H9 (cell line): ENCODE results near the gene WARS2. TPM values are rescaled to one million over a fixed set of nuclear protein-coding genes. Genes with fewer than 3 reads are reported as not detected.

Source experiments
- DNase-seq: peaks from one replicate; pipeline ENCODE4 v3.0.0-alpha.2; 2017
- H2AFZ ChIP-seq: one replicate; pipeline ENCODE4 v1.6.1; 2013; ENCODE audit warnings: mild to moderate bottlenecking, low read length, control low read depth, moderate library complexity
- H2AK5ac ChIP-seq: 2 replicates; pipeline ENCODE4 v1.6.1; 2013; ENCODE audit warnings: low read length, control low read depth, mixed read lengths; ENCODE audit not compliant: insufficient read length
- H2BK120ac ChIP-seq: one replicate; pipeline ENCODE4 v1.6.1; 2013; ENCODE audit warnings: low read depth, mild to moderate bottlenecking, low read length, control low read depth, inconsistent platforms; ENCODE audit not compliant: poor library complexity, severe bottlenecking
- H2BK12ac ChIP-seq: 2 replicates; pipeline ENCODE4 v1.6.1; 2013; ENCODE audit warnings: low read length, control low read depth, mixed read lengths, low read depth; ENCODE audit not compliant: insufficient read length
- H2BK15ac ChIP-seq: 2 replicates; pipeline ENCODE4 v1.6.1; 2013; ENCODE audit warnings: low read depth, low read length, control low read depth
- H2BK20ac ChIP-seq: one replicate; pipeline ENCODE4 v1.6.1; 2013; ENCODE audit warnings: low read depth, mild to moderate bottlenecking, low read length, control low read depth, inconsistent platforms; ENCODE audit not compliant: poor library complexity, severe bottlenecking
- H2BK5ac ChIP-seq: 2 replicates; pipeline ENCODE4 v1.6.1; 2013; ENCODE audit warnings: low read length, control low read depth, mixed read lengths; ENCODE audit not compliant: insufficient read length
- H3K14ac ChIP-seq: 2 replicates; pipeline ENCODE4 v1.6.1; 2013; ENCODE audit warnings: low read length, control low read depth; ENCODE audit not compliant: insufficient read depth
- H3K18ac ChIP-seq: 2 replicates; pipeline ENCODE4 v1.6.1; 2013; ENCODE audit warnings: low read depth, mild to moderate bottlenecking, mixed read lengths, low read length, control low read depth; ENCODE audit not compliant: insufficient read length
- H3K23ac ChIP-seq: 2 replicates; pipeline ENCODE4 v1.6.1; 2013; ENCODE audit warnings: low read length, control low read depth, mixed read lengths, low read depth; ENCODE audit not compliant: insufficient read length
- H3K23me2 ChIP-seq: 2 replicates; pipeline ENCODE4 v1.6.1; 2013; ENCODE audit warnings: low read depth, mild to moderate bottlenecking, mixed read lengths, low read length, control low read depth; ENCODE audit not compliant: insufficient read length, poor library complexity, severe bottlenecking
- H3K27ac ChIP-seq: 2 replicates; pipeline ENCODE4 v1.5.1; 2013; ENCODE audit warnings: low read length, control low read depth, mixed read lengths, low read depth; ENCODE audit not compliant: insufficient read length
- H3K27me3 ChIP-seq: 2 replicates; pipeline ENCODE4 v1.6.1; 2013; ENCODE audit warnings: low read length, control low read depth, inconsistent platforms; ENCODE audit not compliant: insufficient read depth
- H3K4ac ChIP-seq: 2 replicates; pipeline ENCODE4 v1.6.1; 2013; ENCODE audit warnings: low read depth, mild to moderate bottlenecking, control low read depth, inconsistent platforms, low read length, moderate library complexity
- H3K4me1 ChIP-seq: 2 replicates; pipeline ENCODE4 v1.6.1; 2013; ENCODE audit warnings: low read length, control low read depth, inconsistent platforms; ENCODE audit not compliant: insufficient read depth
- H3K4me2 ChIP-seq: 2 replicates; pipeline ENCODE4 v1.6.1; 2013; ENCODE audit warnings: low read length, control low read depth, mixed read lengths; ENCODE audit not compliant: insufficient read length, insufficient read depth
- H3K56ac ChIP-seq: 2 replicates; pipeline ENCODE4 v1.6.1; 2013; ENCODE audit warnings: low read depth, mild to moderate bottlenecking, mixed read lengths, low read length, control low read depth; ENCODE audit not compliant: insufficient read length
- H3K79me1 ChIP-seq: 2 replicates; pipeline ENCODE4 v1.6.1; 2013; ENCODE audit warnings: low read depth, mild to moderate bottlenecking, moderate library complexity, low read length, control low read depth, inconsistent platforms; ENCODE audit not compliant: insufficient read depth, poor library complexity, severe bottlenecking
- H3K79me2 ChIP-seq: 2 replicates; pipeline ENCODE4 v1.6.1; 2013; ENCODE audit warnings: low read length, control low read depth, inconsistent platforms; ENCODE audit not compliant: insufficient read depth
- H3K9ac ChIP-seq: 2 replicates; pipeline ENCODE4 v1.6.1; 2013; ENCODE audit warnings: low read length, control low read depth, mixed read lengths; ENCODE audit not compliant: insufficient read length; ENCODE audit errors: extremely low read depth
- H3K9me3 ChIP-seq: one replicate; pipeline ENCODE4 v1.6.1; 2013; ENCODE audit warnings: low read depth, low read length, inconsistent platforms; ENCODE audit not compliant: control insufficient read depth
- H3T11ph ChIP-seq: one replicate; pipeline ENCODE4 v1.6.1; 2013; ENCODE audit warnings: mild to moderate bottlenecking, low read length, control low read depth, inconsistent platforms
- H4K20me1 ChIP-seq: one replicate; pipeline ENCODE4 v1.6.1; 2013; ENCODE audit not compliant: control insufficient read depth, insufficient read length, insufficient read depth
- H4K5ac ChIP-seq: 2 replicates; pipeline ENCODE4 v1.6.1; 2013; ENCODE audit warnings: low read depth, mild to moderate bottlenecking, mixed read lengths, low read length, control low read depth; ENCODE audit not compliant: insufficient read length
- H4K8ac ChIP-seq: replicated peaks from 2 replicates; pipeline ENCODE4 v1.6.1; 2013; ENCODE audit warnings: low read length, control low read depth, mixed read lengths, low read depth; ENCODE audit not compliant: insufficient read length
- H4K91ac ChIP-seq: 2 replicates; pipeline ENCODE4 v1.6.1; 2013; ENCODE audit warnings: low read depth, mild to moderate bottlenecking, moderate library complexity, mixed read lengths, low read length, control low read depth; ENCODE audit not compliant: insufficient read length
- H3K27ac Mint-ChIP-seq, 3 experiments: 2 replicates in 2 of 3; 3 replicates in 1 of 3; pipeline ENCODE4 v1.8.0; 2020 to 2021; ENCODE audit warnings: mixed read lengths in 3 of 3, mild to moderate bottlenecking in 1 of 3, moderate library complexity in 1 of 3
- H3K27me3 Mint-ChIP-seq: 2 replicates; pipeline ENCODE4 v1.8.0; 2021; ENCODE audit warnings: low read depth, mild to moderate bottlenecking, moderate library complexity, mixed read lengths
- H3K36me3 Mint-ChIP-seq, 3 experiments: 2 replicates in 2 of 3; 3 replicates in 1 of 3; pipeline ENCODE4 v1.8.0; 2020 to 2021; ENCODE audit warnings: low read depth in 3 of 3, mixed read lengths in 3 of 3; ENCODE audit not compliant: insufficient read depth in 1 of 3
- H3K4me1 Mint-ChIP-seq, 2 experiments: 2 replicates each; pipeline ENCODE4 v1.8.0; 2020; ENCODE audit warnings: mixed read lengths in 2 of 2
- H3K4me3 Mint-ChIP-seq, 2 experiments: 2 replicates in 1 of 2; 3 replicates in 1 of 2; pipeline ENCODE4 v1.8.0; 2020 to 2021; ENCODE audit warnings: mild to moderate bottlenecking in 2 of 2, mixed read lengths in 2 of 2, moderate library complexity in 1 of 2
- H3K9me3 Mint-ChIP-seq, 2 experiments: 2 replicates in 1 of 2; 3 replicates in 1 of 2; pipeline ENCODE4 v1.8.0; 2020; ENCODE audit warnings: mild to moderate bottlenecking in 2 of 2, mixed read lengths in 2 of 2, moderate library complexity in 1 of 2
- WGBS: extraction: QIAGEN DNeasy Blood & Tissue Kit; methylation state at CpG from one replicate; pipeline ENCODE4 v1.1.7; 2013; ENCODE audit warnings: missing lambda C conversion rate, low lambda C conversion rate, mixed read lengths; ENCODE audit not compliant: insufficient read length; ENCODE audit errors: extremely low coverage; 5-methylcytosine and 5-hydroxymethylcytosine counted together
- total RNA-seq: library from RNA; stranded (reverse); gene quantifications from 2 replicates; pipeline ENCODE4 v1.2.1, GENCODE V29; 2021
- TF ChIP-seq, protein P1 (sequence below): fragments of 200-600 bp; sonication (generic); conservative IDR thresholded peaks from 3 replicates; pipeline ENCODE4 v1.8.0; 2021; ENCODE audit warnings: antibody characterized with exemption, mild to moderate bottlenecking

Gene WARS2
- total RNA-seq, 1 experiment from 2014 or later: 9.7 TPM

DNA sequence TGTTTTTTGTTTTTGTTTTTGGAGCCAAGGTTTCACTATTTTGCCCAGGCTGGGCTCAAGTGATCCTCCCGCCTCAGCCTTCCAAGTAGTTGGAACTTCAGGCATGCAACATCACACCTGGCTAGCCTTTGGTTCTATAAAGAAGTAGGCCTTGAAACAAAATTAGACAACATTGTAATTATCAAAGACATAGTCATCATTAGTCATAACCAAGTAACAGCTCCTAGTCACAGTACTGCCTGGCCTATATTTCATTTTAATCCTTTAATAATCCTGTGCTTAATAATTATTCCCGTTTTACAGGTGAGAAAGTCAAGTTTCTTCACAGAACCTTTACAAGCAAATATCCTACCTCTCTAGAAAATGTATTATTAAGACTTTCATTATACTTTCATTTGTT lies 100.0 kb downstream of the WARS2 start:
- Histone ChIP-seq H3K23ac (no peak overlapping the region), H2AFZ (no peak overlapping the region), H3K79me2 (no peaks in the 10 kb centered on the region), H3K23me2 (no peaks in the 10 kb centered on the region), H2AK5ac (no peak overlapping the region), H2BK120ac (no peak overlapping the region), H3K9me3 (no peaks in the 10 kb centered on the region), H4K5ac (no peak overlapping the region), H3T11ph (no peak overlapping the region), H3K4me1 (no peaks in the 10 kb centered on the region; the same call in 1 of the 2 replicates), H4K20me1 (no peaks in the 10 kb centered on the region), H4K91ac (no peak overlapping the region), H2BK12ac (no peak overlapping the region), H3K4ac (no peak overlapping the region), H3K9ac (no peak overlapping the region), H3K27ac (no peak overlapping the region), H3K14ac (no peak overlapping the region), H2BK15ac (no peak overlapping the region), H3K56ac (no peak overlapping the region), H3K18ac (no peak overlapping the region), H3K27me3 (no peaks in the 10 kb centered on the region), H3K4me2 (no peak overlapping the region), H2BK5ac (no peak overlapping the region), H3K79me1 (no peaks in the 10 kb centered on the region), H4K8ac (no peak overlapping the region), H2BK20ac (no peak overlapping the region)
- Mint-ChIP-seq H3K4me3 (no peak overlapping the region), H3K36me3 (no peaks in the 10 kb centered on the region), H3K27me3 (no peaks in the 10 kb centered on the region), H3K27ac (no peak overlapping the region), H3K4me1 (peaks cover 12 to 15% of the 10 kb centered on the region in 2 experiments), H3K9me3 (no peaks in the 10 kb centered on the region)
- WGBS: no CpG with 5 or more reads among the region's 2 CpGs
- TF ChIP-seq, protein P1, sequence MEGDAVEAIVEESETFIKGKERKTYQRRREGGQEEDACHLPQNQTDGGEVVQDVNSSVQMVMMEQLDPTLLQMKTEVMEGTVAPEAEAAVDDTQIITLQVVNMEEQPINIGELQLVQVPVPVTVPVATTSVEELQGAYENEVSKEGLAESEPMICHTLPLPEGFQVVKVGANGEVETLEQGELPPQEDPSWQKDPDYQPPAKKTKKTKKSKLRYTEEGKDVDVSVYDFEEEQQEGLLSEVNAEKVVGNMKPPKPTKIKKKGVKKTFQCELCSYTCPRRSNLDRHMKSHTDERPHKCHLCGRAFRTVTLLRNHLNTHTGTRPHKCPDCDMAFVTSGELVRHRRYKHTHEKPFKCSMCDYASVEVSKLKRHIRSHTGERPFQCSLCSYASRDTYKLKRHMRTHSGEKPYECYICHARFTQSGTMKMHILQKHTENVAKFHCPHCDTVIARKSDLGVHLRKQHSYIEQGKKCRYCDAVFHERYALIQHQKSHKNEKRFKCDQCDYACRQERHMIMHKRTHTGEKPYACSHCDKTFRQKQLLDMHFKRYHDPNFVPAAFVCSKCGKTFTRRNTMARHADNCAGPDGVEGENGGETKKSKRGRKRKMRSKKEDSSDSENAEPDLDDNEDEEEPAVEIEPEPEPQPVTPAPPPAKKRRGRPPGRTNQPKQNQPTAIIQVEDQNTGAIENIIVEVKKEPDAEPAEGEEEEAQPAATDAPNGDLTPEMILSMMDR: no peak
- DNase-seq: no peak
